Measurements from ENCODE around the gene PLXNA4. TPM values are rescaled to one million over a fixed set of nuclear protein-coding genes. Genes with fewer than 3 reads are reported as not detected.

The PLXNA4 gene
- total RNA-seq, 1 experiment from 2014 or later: 0.10 TPM

- intact Hi-C loops (cut with micrococcal nuclease; ENCODE audit: unreplicated experiment) (no loop called here), in situ Hi-C loops (cut with HindIII; ENCODE audit: low pct_unique_long_range_greater_than_20kb, low sequenced_read_pairs) (no loop called here)
- ATAC-seq (no peak), DNase-seq (ENCODE audit: low read depth, low spot score) (no peak)
- Histone ChIP-seq H3K4me3 (ENCODE audit: low read depth in 2 of 2, low read length in 2 of 2) (no peak overlapping the region), H3K27ac (ENCODE audit: low read length) (no peak overlapping the region), H3K27me3 (ENCODE audit: control insufficient read depth, insufficient read depth, low read length) (peaks cover 2% of the 10 kb centered on the region; the same call in 1 of the 2 replicates), H3K4me1 (ENCODE audit: control insufficient read depth, insufficient read depth, low read length) (no peaks in the 10 kb centered on the region), H3K9me3 (ENCODE audit: control insufficient read depth, insufficient read depth, low read depth, low read length) (no peaks in the 10 kb centered on the region), H3K36me3 (ENCODE audit: control insufficient read depth, insufficient read depth, low read length) (no peaks in the 10 kb centered on the region)
- POLR2A ChIA-PET: no interaction called here
- BruUV-seq (replicated peaks): no TSS peak
- CTCF ChIA-PET: no interaction called here
- TF ChIP-seq CTCF (IDR thresholded peaks at IDR 0.05): no peak; the same call in 1 of the 2 replicates
- TF ChIP-seq REST (IDR thresholded peaks at IDR 0.05; ENCODE audit: insufficient read depth in 1 of 2, low read depth in 2 of 2, low read length in 1 of 2): no peak
- no peak for TF ChIP-seq POLR2AphosphoS5 (IDR thresholded peaks at IDR 0.05; ENCODE audit: low read depth, low read length)
- no peak for TF ChIP-seq SIN3A (IDR thresholded peaks at IDR 0.05; ENCODE audit: borderline replicate concordance, insufficient read depth, low read depth, low read length)
- TF ChIP-seq TCF7L2 (IDR thresholded peaks at IDR 0.05; ENCODE audit: low read depth, low read length): no peak
Measured at GRCh38 chr7:132394283-132395198, 181.7 kb downstream of the PLXNA4 start.

- H3K4me3 ChIP-seq (ENCODE audit: low read depth in 2 of 2, low read length in 2 of 2): no peak overlapping the region
- ChIA-PET CTCF (no interaction called here), POLR2A (no interaction called here)
- intact Hi-C loops (cut with micrococcal nuclease; ENCODE audit: unreplicated experiment): no loop called here
- TF ChIP-seq TCF7L2 (IDR thresholded peaks at IDR 0.05; ENCODE audit: low read depth, low read length) (no peak), CTCF (IDR thresholded peaks at IDR 0.05) (no peak), SIN3A (IDR thresholded peaks at IDR 0.05; ENCODE audit: borderline replicate concordance, insufficient read depth, low read depth, low read length) (no peak), REST (IDR thresholded peaks at IDR 0.05; ENCODE audit: insufficient read depth in 1 of 2, low read depth in 2 of 2, low read length in 1 of 2) (no peak), POLR2AphosphoS5 (IDR thresholded peaks at IDR 0.05; ENCODE audit: low read depth, low read length) (no peak)
- in situ Hi-C loops (cut with HindIII; ENCODE audit: low pct_unique_long_range_greater_than_20kb, low sequenced_read_pairs): no loop called here
- no peaks in the 10 kb centered on the region for H3K9me3 ChIP-seq (ENCODE audit: control insufficient read depth, insufficient read depth, low read depth, low read length)
- DNase-seq (ENCODE audit: low read depth, low spot score) (no peak), ATAC-seq (no peak)
- H3K27me3 ChIP-seq (ENCODE audit: control insufficient read depth, insufficient read depth, low read length): peaks cover 2% of the 10 kb centered on the region; the same call in 1 of the 2 replicates
- no TSS peak for BruUV-seq (replicated peaks)
- no peaks in the 10 kb centered on the region for H3K4me1 ChIP-seq (ENCODE audit: control insufficient read depth, insufficient read depth, low read length)
- no peaks in the 10 kb centered on the region for H3K36me3 ChIP-seq (ENCODE audit: control insufficient read depth, insufficient read depth, low read length)
- H3K27ac ChIP-seq (ENCODE audit: low read length): no peak overlapping the region
Measured at GRCh38 chr7:132393789-132394261, 182.4 kb downstream of the PLXNA4 start.

Data from Panc1 (cell line).